HepG2 (cell line): ENCODE data around the gene SLC15A3. TPM values are rescaled to one million over a fixed set of nuclear protein-coding genes. Genes with fewer than 3 reads are reported as not detected.

ENCODE experiments used
- ATAC-seq: fragments of 200-7000 bp; cut with Tn5 transposase; 3 replicates; pipeline ENCODE4 v1.9.1; 2020; ENCODE audit warnings: mild to moderate bottlenecking, moderate library complexity
- BruUV-seq: library from RNA; stranded (reverse); fragments of 400-500 nt; replicated peaks from 2 replicates; lab custom pipeline; 2021; lab: Mats Ljungman, UMichigan
- CTCF ChIA-PET: fragments of 300-600 bp; formaldehyde crosslinking; extraction: SDS; loops from one replicate; lab custom pipeline; 2021; ENCODE audit warnings: low total read pairs, inconsistent platforms, low intra/inter-chr PET ratio; lab: Yijun Ruan, JAX
- POLR2A ChIA-PET: fragments of 350-600 bp; sonication (Branson Sonifier 250); formaldehyde crosslinking; loops from one replicate; lab custom pipeline; 2020; ENCODE audit warnings: antibody characterized with exemption, inconsistent platforms; lab: Yijun Ruan, JAX
- DNase-seq: peaks from one replicate; pipeline ENCODE4 v3.0.0-alpha.2; 2015; ENCODE audit warnings: low spot score
- FAIRE-seq: peaks from 3 replicates; lab custom pipeline; 2011; peaks lifted over from hg19 to GRCh38; lab: Jason Lieb, UNC
- H2AFZ ChIP-seq: one replicate; pipeline ENCODE4 v1.6.1; 2011; ENCODE audit warnings: low read length, inconsistent platforms
- H3K27ac ChIP-seq: fragments of 300-600 bp; 3 replicates; pipeline ENCODE4 v1.8.0; 2011; ENCODE audit warnings: mixed run types, mild to moderate bottlenecking, mixed read lengths, low read length, inconsistent platforms; ENCODE audit not compliant: insufficient read depth; ENCODE audit errors: extremely low read length
- H3K27me3 ChIP-seq, 2 experiments: fragments of 200-600 bp in 1 of 2; 2 replicates in 1 of 2; 3 replicates in 1 of 2; pipeline versions ENCODE4 v1.6.0 to v1.8.0; 2011; ENCODE audit warnings: low read length in 2 of 2, mild to moderate bottlenecking in 2 of 2, moderate library complexity in 2 of 2, inconsistent platforms in 1 of 2; ENCODE audit not compliant: insufficient read depth in 2 of 2, control insufficient read depth in 1 of 2
- H3K36me3 ChIP-seq, 2 experiments: fragments of 200-600 bp in 1 of 2; replicated peaks in 1 of 2; 2 replicates in 1 of 2; 3 replicates in 1 of 2; pipeline versions ENCODE4 v1.5.1 to v1.8.0; 2011; ENCODE audit warnings: low read length in 2 of 2, inconsistent platforms in 1 of 2; ENCODE audit not compliant: insufficient read depth in 2 of 2, control insufficient read depth in 1 of 2
- H3K4me1 ChIP-seq: 2 replicates; pipeline ENCODE4 v1.5.1; 2012; ENCODE audit warnings: low read length, inconsistent platforms; ENCODE audit not compliant: insufficient read depth
- H3K4me2 ChIP-seq: 2 replicates; pipeline ENCODE4 v1.6.0; 2011; ENCODE audit warnings: low read depth, low read length, inconsistent platforms
- H3K4me3 ChIP-seq, 3 experiments: fragments of 200-600 bp in 1 of 3; sonication (generic), shearing (Covaris generic) in 1 of 3; replicated peaks in 1 of 3; 2 replicates each; pipeline ENCODE4 v1.5.1; 2011 to 2016; ENCODE audit warnings: low read length in 3 of 3, inconsistent platforms in 2 of 3, low read depth in 2 of 3, mild to moderate bottlenecking in 2 of 3, control low read depth in 1 of 3, mixed read lengths in 1 of 3; ENCODE audit not compliant: insufficient read depth in 1 of 3
- H3K79me2 ChIP-seq: one replicate; pipeline ENCODE4 v1.6.1; 2011; ENCODE audit warnings: low read length, inconsistent platforms; ENCODE audit not compliant: insufficient read depth
- H3K9ac ChIP-seq: 2 replicates; pipeline ENCODE4 v1.6.0; 2011; ENCODE audit warnings: mild to moderate bottlenecking, low read depth, low read length, inconsistent platforms; ENCODE audit not compliant: insufficient read depth
- H3K9me3 ChIP-seq: 2 replicates; pipeline ENCODE4 v1.5.1; 2012; ENCODE audit warnings: mild to moderate bottlenecking, low read length
- H4K20me1 ChIP-seq: 2 replicates; pipeline ENCODE4 v1.6.0; 2011; ENCODE audit warnings: inconsistent platforms, mild to moderate bottlenecking, low read length, moderate library complexity; ENCODE audit not compliant: insufficient read depth
- ATF7-NPFF ChIP-seq: sonication (generic); formaldehyde crosslinking; IDR thresholded peaks from 2 replicates; pipeline ENCODE4 v1.8.1; 2023; ENCODE audit warnings: mild to moderate bottlenecking, low read depth, missing genetic modification reagents, moderate library complexity
- ESRRA ChIP-seq: sonication (generic); formaldehyde crosslinking; IDR thresholded peaks from 2 replicates; pipeline ENCODE4 v1.5.1; 2020; ENCODE audit warnings: mild to moderate bottlenecking, low read depth, missing genetic modification reagents
- GZF1 ChIP-seq: sonication (generic); formaldehyde crosslinking; IDR thresholded peaks from 2 replicates; pipeline ENCODE4 v1.5.1; 2020; ENCODE audit warnings: mild to moderate bottlenecking, missing genetic modification reagents
- JUND ChIP-seq: sonication (generic); formaldehyde crosslinking; IDR thresholded peaks from 2 replicates; pipeline ENCODE4 v1.8.0; 2022; ENCODE audit warnings: mild to moderate bottlenecking, missing genetic modification reagents
- KDM4B ChIP-seq: sonication (generic); formaldehyde crosslinking; IDR thresholded peaks from 2 replicates; pipeline ENCODE4 v1.4.0; 2020; ENCODE audit warnings: missing genetic modification reagents
- PHF20 ChIP-seq: sonication (generic); formaldehyde crosslinking; IDR thresholded peaks from 2 replicates; pipeline ENCODE4 v1.5.0; 2020; ENCODE audit warnings: mild to moderate bottlenecking, missing genetic modification reagents
- SMAD1 ChIP-seq: sonication (generic); formaldehyde crosslinking; IDR thresholded peaks from 2 replicates; pipeline ENCODE4 v1.4.0; 2020; ENCODE audit warnings: missing genetic modification reagents, low read depth, mild to moderate bottlenecking, borderline replicate concordance
- ZNF414 ChIP-seq: sonication (generic); formaldehyde crosslinking; IDR thresholded peaks from 2 replicates; pipeline ENCODE4 v1.5.0; 2020; ENCODE audit warnings: missing genetic modification reagents
- WGBS: methylation state at CpG from one replicate; pipeline ENCODE4 v1.1.6; 2017; ENCODE audit warnings: low lambda C conversion rate; 5-methylcytosine and 5-hydroxymethylcytosine counted together
- in situ Hi-C: cut with HindIII; loops from 2 replicates; pipeline ENCODE4 v1.10.0; 2017; ENCODE audit warnings: low pct_unique_long_range_greater_than_20kb; ENCODE audit not compliant: extremely low pct_ligation_motif_present
- intact Hi-C: fragments of 100-400 bp; cut with micrococcal nuclease; formaldehyde crosslinking; loops from one replicate; pipeline ENCODE4 v1.10.0; 2022; ENCODE audit not compliant: unreplicated experiment
- polyA plus RNA-seq, 8 experiments: library from polyadenylated mRNA; depleted of rRNA in 3 of 8; stranded (reverse) in 7 of 8; unstranded in 1 of 8; fragments of >200 nt; fragmentation: Illumina TruSeq in 4 of 8; extraction: Trizol in 4 of 8; gene quantifications; 2 replicates each; pipeline versions ENCODE4 v1.2.1 to v1.2.3, GENCODE V29; 2011 to 2016; ENCODE audit warnings: low read depth in 4 of 8, missing spikeins in 1 of 8, mixed read lengths in 1 of 8; ENCODE audit not compliant: insufficient read depth in 1 of 8
- total RNA-seq, 5 experiments: library from RNA; depleted of rRNA; stranded (reverse); fragments of >200 nt; fragmentation: Illumina TruSeq; extraction: Trizol; gene quantifications; 2 replicates each; pipeline ENCODE4 v1.2.3, GENCODE V29; 2016; ENCODE audit warnings: low read depth in 1 of 5
- TF ChIP-seq, protein P1 (sequence below): sonication (generic); formaldehyde crosslinking; IDR thresholded peaks from 2 replicates; pipeline ENCODE4 v1.4.0; 2020; ENCODE audit warnings: missing genetic modification reagents, borderline replicate concordance

Gene SLC15A3
- total and polyA plus RNA-seq, 2 of the 13 experiments (the other 11 are each of a cell fraction or from before 2014, with no cell fraction given) = 0.45 to 0.77 TPM

DNA sequence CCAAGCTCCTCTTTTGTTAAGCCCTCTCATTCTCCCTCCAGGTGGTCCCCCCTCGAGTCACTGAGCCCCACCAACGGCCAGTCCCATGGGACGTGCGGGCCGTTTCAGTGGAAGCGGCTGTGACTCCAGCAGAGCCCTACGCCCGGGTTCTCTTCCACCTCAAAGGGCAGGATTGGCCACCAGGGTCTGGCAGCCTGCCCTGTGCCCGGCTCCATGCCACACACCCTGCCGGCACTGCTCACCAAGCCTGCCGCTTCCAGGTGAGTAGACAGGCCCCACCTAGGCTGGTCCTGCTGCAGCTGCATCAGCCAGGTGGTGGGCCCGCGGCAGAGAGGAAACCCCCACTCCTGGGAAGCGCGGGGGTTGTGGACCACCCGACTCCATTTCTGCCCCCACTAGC, 24.4 kb downstream of the SLC15A3 start:
- ChIA-PET POLR2A (no interaction called here), CTCF (no interaction called here)
- Histone ChIP-seq H2AFZ (no peak overlapping the region), H3K9ac (no peak overlapping the region), H3K27me3 (no peaks in the 10 kb centered on the region), H3K4me1 (peaks cover 32% of the 10 kb centered on the region), H3K36me3 (peaks cover 3 to 4% of the 10 kb centered on the region in 2 experiments; a peak in 3 of 5 replicates), H3K9me3 (no peaks in the 10 kb centered on the region), H3K4me3 (no peak overlapping the region), H3K27ac (no peak overlapping the region), H4K20me1 (no peaks in the 10 kb centered on the region), H3K79me2 (no peaks in the 10 kb centered on the region), H3K4me2 (no peak overlapping the region)
- intact Hi-C loops (no loop called here), in situ Hi-C loops (no loop called here)
- TF ChIP-seq PHF20 (CRISPR knock-in tag) (no peak), JUND (CRISPR knock-in tag) (no peak), KDM4B (CRISPR knock-in tag) (no peak)
- no peak for ATAC-seq
- BruUV-seq = no TSS peak
- DNase-seq = no peak
- no peak for FAIRE-seq
- 96% methylated on average over 13 of the region's 16 CpGs for WGBS

DNA sequence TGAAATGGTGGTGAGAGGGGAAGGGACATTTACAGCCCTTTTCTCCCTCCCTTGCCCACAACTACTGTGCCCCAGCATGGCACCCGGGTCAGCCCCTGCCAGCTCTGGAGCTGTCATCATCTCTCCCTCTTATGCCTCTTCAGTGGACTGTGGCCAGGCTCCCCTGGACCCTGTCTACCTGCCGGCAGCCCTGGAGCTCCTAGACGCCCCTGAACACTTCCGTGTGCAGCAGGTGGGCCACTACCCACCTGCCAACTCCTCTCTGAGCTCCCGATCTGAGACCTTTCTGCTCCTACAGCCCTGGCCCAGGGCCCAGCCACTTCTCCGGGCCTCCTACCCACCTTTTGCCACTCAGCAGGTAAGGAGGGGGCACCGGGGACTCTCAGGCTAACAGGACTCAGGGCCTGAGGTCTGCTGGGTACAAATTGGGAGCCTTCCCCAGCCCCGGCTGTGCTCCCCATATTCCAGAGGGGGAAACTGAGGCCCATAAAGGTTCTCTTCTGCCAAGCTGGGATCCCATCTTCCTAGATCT, 24.8 kb downstream of the SLC15A3 start:
- no TSS peak for BruUV-seq
- ChIA-PET CTCF (no interaction called here), POLR2A (no interaction called here)

More for the DNA sequence above, 24.8 kb downstream of the SLC15A3 start:
- intact Hi-C loops (no loop called here), in situ Hi-C loops (no loop called here)
- Histone ChIP-seq H3K9me3 (no peaks in the 10 kb centered on the region), H3K79me2 (no peaks in the 10 kb centered on the region), H3K4me2 (no peak overlapping the region), H2AFZ (no peak overlapping the region), H3K9ac (no peak overlapping the region), H3K4me3 (no peak overlapping the region), H3K27ac (no peak overlapping the region), H4K20me1 (no peaks in the 10 kb centered on the region), H3K36me3 (peaks cover 3 to 4% of the 10 kb centered on the region in 2 experiments; a peak in 3 of 5 replicates), H3K27me3 (no peaks in the 10 kb centered on the region; a peak in 1 of 5 replicates), H3K4me1 (peaks cover 32% of the 10 kb centered on the region)
- TF ChIP-seq, protein P1, sequence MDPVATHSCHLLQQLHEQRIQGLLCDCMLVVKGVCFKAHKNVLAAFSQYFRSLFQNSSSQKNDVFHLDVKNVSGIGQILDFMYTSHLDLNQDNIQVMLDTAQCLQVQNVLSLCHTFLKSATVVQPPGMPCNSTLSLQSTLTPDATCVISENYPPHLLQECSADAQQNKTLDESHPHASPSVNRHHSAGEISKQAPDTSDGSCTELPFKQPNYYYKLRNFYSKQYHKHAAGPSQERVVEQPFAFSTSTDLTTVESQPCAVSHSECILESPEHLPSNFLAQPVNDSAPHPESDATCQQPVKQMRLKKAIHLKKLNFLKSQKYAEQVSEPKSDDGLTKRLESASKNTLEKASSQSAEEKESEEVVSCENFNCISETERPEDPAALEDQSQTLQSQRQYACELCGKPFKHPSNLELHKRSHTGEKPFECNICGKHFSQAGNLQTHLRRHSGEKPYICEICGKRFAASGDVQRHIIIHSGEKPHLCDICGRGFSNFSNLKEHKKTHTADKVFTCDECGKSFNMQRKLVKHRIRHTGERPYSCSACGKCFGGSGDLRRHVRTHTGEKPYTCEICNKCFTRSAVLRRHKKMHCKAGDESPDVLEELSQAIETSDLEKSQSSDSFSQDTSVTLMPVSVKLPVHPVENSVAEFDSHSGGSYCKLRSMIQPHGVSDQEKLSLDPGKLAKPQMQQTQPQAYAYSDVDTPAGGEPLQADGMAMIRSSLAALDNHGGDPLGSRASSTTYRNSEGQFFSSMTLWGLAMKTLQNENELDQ (CRISPR knock-in tag) = no peak
- TF ChIP-seq SMAD1 (CRISPR knock-in tag) = no peak
- TF ChIP-seq ATF7-NPFF (CRISPR knock-in tag) = no peak
- no peak for TF ChIP-seq GZF1
- no peak for TF ChIP-seq ZNF414
- TF ChIP-seq ESRRA (CRISPR knock-in tag) = no peak
- ATAC-seq = no peak
- FAIRE-seq = no peak
- no peak for DNase-seq
- WGBS = 69% methylated on average over 3 of the region's 8 CpGs
